SKM-1 (cell line): ENCODE data around the gene NADK.

Source experiments
- DNase-seq: peaks from one replicate; lab custom pipeline; 2025; ENCODE audit not compliant: unreplicated experiment; lab: John Stamatoyannopoulos, UW

NADK gene

GRCh38 chr1:1786836-1787605 is 8.8 kb upstream of the NADK start:
- DNase-seq: no peak

- no peak for DNase-seq
Observed at GRCh38 chr1:1785666-1786065, 7.4 kb upstream of the NADK start.

- no peak for DNase-seq
Observed at GRCh38 chr1:1784933-1785332, 6.7 kb upstream of the NADK start.

- no peak for DNase-seq
Observed at GRCh38 chr1:1783320-1783719, 5.0 kb upstream of the NADK start.

- DNase-seq: peak; percentile 13
Observed at GRCh38 chr1:1782399-1783221, 4.3 kb upstream of the NADK start.

- DNase-seq: no peak
Observed at GRCh38 chr1:1781526-1781903, 3.2 kb upstream of the NADK start.

GRCh38 chr1:1780598-1781525 is 2.6 kb upstream of the NADK start:
- DNase-seq: no peak

GRCh38 chr1:1779691-1780597 is 1.7 kb upstream of the NADK start:
- peak; percentile 95 for DNase-seq

- DNase-seq: no peak
Observed at GRCh38 chr1:1779320-1779675, 1.0 kb upstream of the NADK start.

- no peak for DNase-seq
Observed at GRCh38 chr1:1778663-1779319, 521 bp upstream of the NADK start.

- no peak for DNase-seq
Observed at GRCh38 chr1:1777583-1777899, 729 bp downstream of the NADK start.

GRCh38 chr1:1776672-1777582 is 1.3 kb downstream of the NADK start:
- DNase-seq: no peak

GRCh38 chr1:1775327-1776226 is 2.7 kb downstream of the NADK start:
- DNase-seq: peak; percentile 44

GRCh38 chr1:1773874-1774273 is 4.4 kb downstream of the NADK start:
- DNase-seq: no peak

- DNase-seq: no peak
Observed at GRCh38 chr1:1771096-1771495, 7.2 kb downstream of the NADK start.

- DNase-seq: no peak
Observed at GRCh38 chr1:1770102-1770501, 8.2 kb downstream of the NADK start.

GRCh38 chr1:1768249-1768992 is 9.8 kb downstream of the NADK start:
- no peak for DNase-seq
